C4-2B (cell line): ENCODE results near the gene SSNA1.

Experiments used
- H3K27ac ChIP-seq: fragments of 450-650 bp; 2 replicates; pipeline ENCODE4 v1.5.1; 2017
- ZFX ChIP-seq: fragments of 450-650 bp; IDR thresholded peaks from 2 replicates; pipeline ENCODE4 v1.6.1; 2017
- TF ChIP-seq, protein P1 (sequence below): fragments of 450-650 bp; conservative IDR thresholded peaks from 2 replicates; pipeline ENCODE4 v1.5.1; 2017; ENCODE audit warnings: mild to moderate bottlenecking

Gene SSNA1

DNA sequence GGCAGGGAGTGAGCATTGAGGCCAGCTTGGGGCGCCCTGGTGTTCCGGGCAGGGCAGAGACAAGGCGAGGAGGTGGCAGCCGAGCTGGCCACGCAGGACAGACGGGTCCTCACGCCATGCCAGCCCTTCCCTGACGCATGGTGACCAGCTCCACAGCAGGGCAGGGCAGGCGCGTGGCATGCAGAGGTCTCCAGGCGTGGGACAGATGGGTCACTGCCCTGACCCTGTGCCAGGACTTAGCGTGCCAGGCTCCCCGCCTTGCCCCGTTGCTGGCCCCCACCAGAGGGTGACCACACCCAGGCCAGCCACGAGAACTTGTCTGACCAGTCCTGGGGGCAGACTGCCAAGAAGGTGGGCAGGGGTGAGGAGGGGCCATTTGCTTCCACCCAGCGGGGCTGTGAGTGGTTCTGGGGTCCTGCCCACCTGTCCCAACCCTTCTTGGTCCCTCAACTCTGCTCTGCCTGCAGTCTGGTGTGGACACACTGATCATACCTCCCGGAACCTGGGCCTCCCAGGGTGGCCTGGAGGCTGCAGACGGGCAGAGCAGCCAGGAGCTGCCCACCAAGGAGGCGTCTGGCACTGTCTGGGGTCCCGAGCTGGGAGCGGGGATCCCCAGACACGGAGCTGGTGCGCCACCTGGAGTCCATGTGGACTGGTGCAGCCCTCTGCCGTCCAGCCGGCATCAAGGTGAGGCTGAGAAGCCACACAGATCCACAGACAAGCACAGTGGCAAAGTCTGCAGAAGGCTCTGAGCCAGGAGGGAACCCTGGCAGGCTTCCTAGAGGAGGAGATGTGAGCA is 38.8 kb downstream of the SSNA1 start, which contains the start of gene RNF224:
Gene RNF224, plus strand, starts transcription at position 449 of the 799 bp plus-strand sequence. CDS start 834 bp downstream, outside the sequence.
- TF ChIP-seq, protein P1, sequence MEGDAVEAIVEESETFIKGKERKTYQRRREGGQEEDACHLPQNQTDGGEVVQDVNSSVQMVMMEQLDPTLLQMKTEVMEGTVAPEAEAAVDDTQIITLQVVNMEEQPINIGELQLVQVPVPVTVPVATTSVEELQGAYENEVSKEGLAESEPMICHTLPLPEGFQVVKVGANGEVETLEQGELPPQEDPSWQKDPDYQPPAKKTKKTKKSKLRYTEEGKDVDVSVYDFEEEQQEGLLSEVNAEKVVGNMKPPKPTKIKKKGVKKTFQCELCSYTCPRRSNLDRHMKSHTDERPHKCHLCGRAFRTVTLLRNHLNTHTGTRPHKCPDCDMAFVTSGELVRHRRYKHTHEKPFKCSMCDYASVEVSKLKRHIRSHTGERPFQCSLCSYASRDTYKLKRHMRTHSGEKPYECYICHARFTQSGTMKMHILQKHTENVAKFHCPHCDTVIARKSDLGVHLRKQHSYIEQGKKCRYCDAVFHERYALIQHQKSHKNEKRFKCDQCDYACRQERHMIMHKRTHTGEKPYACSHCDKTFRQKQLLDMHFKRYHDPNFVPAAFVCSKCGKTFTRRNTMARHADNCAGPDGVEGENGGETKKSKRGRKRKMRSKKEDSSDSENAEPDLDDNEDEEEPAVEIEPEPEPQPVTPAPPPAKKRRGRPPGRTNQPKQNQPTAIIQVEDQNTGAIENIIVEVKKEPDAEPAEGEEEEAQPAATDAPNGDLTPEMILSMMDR: peak; percentile 93
- no peak for TF ChIP-seq ZFX

DNA sequence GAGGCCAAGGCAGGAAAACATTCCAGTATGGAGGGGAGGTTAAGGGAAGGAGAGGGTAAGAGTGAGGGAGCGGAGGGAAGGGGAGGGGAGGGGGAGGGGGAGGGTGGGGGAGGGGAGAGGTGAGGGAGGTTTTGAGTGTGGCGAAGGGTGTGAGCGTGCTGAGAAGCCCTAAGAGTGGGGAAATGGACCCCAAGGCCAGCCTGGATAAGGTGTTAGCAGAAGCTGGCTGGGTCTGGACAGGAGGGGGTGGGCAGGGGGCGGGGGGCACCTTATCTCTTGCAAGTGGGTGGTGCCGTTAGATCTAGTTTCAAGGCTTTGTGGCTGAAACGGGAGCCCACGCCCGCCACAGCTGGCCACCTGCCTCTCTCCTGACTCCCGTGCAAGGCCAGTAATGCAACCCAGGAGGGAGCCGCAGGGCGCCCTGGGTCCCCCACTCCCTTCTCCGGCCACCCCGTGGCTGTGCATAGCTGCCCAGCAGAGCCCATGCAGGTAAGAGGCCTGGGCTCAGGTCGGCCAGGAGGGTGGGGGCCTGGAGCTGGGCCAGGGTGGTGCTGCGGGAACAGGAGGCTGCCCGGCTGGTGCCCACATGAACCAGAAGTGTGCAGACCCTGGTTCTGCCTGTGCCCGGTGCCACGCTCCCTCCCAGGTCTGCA is 39.5 kb downstream of the SSNA1 start:
- peak overlapping the region; percentile 90 for H3K27ac ChIP-seq
- TF ChIP-seq, protein P1: no peak; the same call in none of the 2 replicates
- TF ChIP-seq ZFX: no peak

More for the DNA sequence above, 38.8 kb downstream of the SSNA1 start, which contains the start of gene RNF224:
- peak within 1 kb of the TSS; percentile 90 for H3K27ac ChIP-seq

DNA sequence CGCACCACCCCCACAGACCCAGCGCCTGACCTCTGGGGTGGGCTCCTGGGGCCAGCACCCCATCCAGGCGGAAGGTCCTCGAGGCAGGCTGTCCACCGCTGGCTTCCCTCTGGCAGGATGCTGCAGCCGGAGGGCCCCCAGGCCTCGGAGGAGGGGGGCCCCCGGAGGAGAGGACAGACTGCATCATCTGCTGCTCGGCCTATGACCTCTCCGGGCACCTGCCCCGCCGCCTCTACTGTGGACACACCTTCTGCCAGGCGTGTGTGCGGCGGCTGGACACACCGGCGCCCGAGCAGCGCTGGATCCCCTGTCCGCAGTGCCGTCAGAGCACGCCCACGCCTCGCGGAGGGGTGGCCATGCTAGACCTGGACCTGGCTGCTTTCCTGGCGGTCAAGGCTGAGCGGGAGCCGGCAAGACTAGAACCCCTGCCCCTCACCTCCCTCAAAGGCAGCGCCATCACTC is 40.1 kb downstream of the SSNA1 start:
- peak overlapping the region; percentile 90 for H3K27ac ChIP-seq
- TF ChIP-seq ZFX: no peak
- TF ChIP-seq, protein P1: no peak

DNA sequence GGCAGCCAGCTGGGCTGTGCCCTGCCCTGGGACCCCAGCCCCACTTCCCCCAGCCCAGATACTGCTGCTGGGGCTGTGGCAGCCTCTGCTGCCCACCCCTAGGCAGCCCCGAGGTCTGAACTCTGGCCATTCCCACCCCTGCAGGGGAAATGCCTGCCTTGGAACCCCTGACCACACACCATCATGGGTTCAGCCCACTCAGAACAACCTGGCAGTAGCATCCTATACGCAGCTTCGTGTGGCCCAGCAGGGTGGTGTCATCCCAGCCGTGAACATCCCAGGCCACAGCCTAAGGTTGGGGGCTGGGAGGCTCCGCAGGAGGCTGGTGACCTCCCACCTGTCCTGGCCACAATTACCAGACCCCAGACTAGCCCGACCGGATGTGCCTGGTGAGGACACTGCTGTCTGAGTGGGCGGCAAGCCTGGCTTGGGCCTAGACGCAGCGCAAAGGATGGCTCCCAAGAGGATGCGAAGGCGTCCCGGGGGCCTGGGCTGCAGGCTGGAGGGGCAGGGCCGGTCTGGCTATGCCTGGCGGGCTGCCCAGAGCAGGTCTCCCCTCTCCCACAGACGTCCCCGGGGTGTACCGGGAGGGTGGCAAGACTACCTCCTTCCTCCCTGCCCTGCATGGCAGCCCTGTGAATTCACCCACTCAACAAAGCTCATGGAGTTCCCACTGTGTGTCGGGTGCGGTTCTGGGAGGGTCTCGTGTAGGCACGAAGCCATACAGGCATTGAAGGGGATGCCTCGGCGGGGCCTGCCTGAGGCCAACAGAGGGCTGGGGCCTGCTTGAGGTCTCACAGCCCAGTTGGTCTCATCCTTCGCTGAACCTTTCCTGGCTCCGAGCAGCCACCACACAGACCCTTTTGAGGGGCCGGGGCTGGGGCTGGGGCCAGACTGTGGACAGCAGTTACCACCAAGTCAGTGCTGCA is 40.8 kb downstream of the SSNA1 start:
- no peak for TF ChIP-seq ZFX
- TF ChIP-seq, protein P1: no peak
- peak overlapping the region; percentile 90; the same call in 1 of the 2 replicates for H3K27ac ChIP-seq

DNA sequence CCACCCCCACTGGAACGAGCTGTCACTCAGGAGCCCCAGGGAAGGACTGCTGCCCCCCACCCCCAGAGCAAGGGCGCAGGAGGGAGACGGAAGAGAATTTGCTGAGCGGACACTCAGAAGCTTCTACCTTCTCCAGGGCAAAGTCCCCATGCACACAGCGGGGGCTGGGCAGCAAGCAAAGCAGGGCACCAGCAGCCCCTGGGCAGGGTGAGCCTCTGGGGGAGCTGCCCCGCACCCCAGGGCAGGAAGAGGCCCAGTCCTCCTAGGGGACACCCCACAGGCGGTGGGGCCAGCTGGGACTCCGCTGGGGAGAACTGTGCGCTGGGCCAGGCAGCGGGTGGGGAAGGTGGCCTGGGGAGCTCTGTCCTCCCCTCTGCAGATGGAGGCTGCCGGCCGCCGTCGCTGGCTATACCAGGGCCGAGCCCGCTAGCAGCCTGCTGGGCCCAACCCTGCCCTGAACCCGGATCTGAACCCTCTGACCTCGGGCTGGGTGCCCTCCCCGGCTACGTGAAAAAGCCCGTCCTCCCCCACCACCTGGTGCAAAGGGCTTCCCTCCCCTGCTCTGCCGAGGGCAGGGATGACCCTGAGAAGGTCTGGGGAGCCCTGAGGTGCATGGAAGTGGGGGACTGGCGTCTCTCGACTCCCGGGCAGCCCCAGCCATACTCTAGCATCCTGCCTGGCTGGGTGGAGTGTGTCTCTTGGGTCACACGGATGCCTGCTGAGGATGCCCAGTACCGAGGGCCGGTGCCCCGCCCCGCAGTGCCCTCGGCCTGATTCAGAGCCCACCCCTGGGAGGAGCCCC is 41.6 kb downstream of the SSNA1 start:
- no peak overlapping the region; the same call in 1 of the 2 replicates for H3K27ac ChIP-seq
- TF ChIP-seq ZFX: no peak
- TF ChIP-seq, protein P1: no peak

DNA sequence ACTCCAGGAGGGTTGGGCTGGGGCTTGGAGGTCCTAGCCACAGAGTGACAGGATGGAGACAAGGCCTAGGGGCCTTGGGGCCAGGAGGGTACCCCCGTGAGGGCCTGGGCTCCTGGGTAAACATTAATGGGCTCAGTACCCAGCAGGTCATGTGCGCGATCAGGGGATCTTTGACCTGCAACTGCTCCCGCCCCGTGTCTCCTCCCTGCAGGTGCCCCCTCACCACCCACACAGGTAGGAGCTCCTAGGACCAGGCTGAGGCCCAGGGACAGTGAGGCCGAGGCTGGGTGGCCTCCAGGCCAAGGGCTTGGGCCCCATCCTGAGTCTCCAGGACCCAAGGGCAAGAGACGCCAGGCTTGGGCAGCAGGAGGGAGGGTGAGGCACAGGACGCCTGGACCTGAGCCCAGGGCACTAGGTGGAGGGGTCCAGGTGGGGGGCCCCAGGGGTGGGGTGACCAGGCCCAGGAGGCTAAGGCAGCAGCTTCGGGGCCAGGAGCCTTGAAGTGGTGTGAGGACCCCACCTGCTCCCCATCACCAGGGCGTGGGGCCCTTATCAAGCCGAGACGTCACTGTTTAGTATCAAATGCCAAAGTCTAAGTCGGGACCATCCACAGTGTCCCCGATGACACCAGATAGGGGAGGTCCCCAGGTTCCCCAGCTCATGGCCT is 42.4 kb downstream of the SSNA1 start, which contains the start of gene SLC34A3:
Gene SLC34A3, plus strand, starts transcription at position 197 of the 667 bp plus-strand sequence. CDS start 802 bp downstream, outside the sequence.
- peak within 1 kb of the TSS; percentile 64; the same call in 1 of the 2 replicates for H3K27ac ChIP-seq
- no peak for TF ChIP-seq ZFX
- TF ChIP-seq, protein P1: no peak
